Mesendoderm (in vitro differentiated cells): ENCODE measurements around the gene CHCHD5.

Experiments
- DNase-seq: peaks from one replicate; pipeline ENCODE4 v3.0.0; 2013
- H2AK5ac ChIP-seq: 2 replicates; pipeline ENCODE4 v1.6.1; 2013; ENCODE audit warnings: low read length, inconsistent platforms
- H2BK120ac ChIP-seq: 2 replicates; pipeline ENCODE4 v1.6.1; 2013; ENCODE audit warnings: low read depth, mild to moderate bottlenecking, low read length, moderate library complexity, mixed read lengths
- H2BK15ac ChIP-seq: replicated peaks from 2 replicates; pipeline ENCODE4 v1.6.1; 2013; ENCODE audit warnings: low read depth, mild to moderate bottlenecking, moderate library complexity
- H2BK5ac ChIP-seq: 2 replicates; pipeline ENCODE4 v1.6.1; 2013; ENCODE audit warnings: low read length, inconsistent platforms
- H3K18ac ChIP-seq: 2 replicates; pipeline ENCODE4 v1.6.1; 2013; ENCODE audit warnings: mild to moderate bottlenecking, low read length, mixed read lengths
- H3K23ac ChIP-seq: one replicate; pipeline ENCODE4 v1.6.1; 2013; ENCODE audit warnings: low read length
- H3K27ac ChIP-seq: 2 replicates; pipeline ENCODE4 v1.5.1; 2013; ENCODE audit warnings: low read depth, mild to moderate bottlenecking, inconsistent platforms, low read length, moderate library complexity
- H3K27me3 ChIP-seq: 2 replicates; pipeline ENCODE4 v1.6.1; 2013; ENCODE audit warnings: low read length, control low read depth, mild to moderate bottlenecking, inconsistent platforms; ENCODE audit not compliant: insufficient read depth, poor library complexity
- H3K36me3 ChIP-seq: 2 replicates; pipeline ENCODE4 v1.6.1; 2013; ENCODE audit warnings: low read length, inconsistent platforms; ENCODE audit not compliant: control insufficient read depth, insufficient read depth
- H3K4ac ChIP-seq: one replicate; pipeline ENCODE4 v1.6.1; 2013; ENCODE audit warnings: low read depth, mild to moderate bottlenecking, low read length, moderate library complexity
- H3K4me1 ChIP-seq: 2 replicates; pipeline ENCODE4 v1.6.1; 2013; ENCODE audit warnings: low read depth, low read length, inconsistent platforms; ENCODE audit not compliant: control insufficient read depth
- H3K4me2 ChIP-seq: 2 replicates; pipeline ENCODE4 v1.6.1; 2013; ENCODE audit warnings: low read length
- H3K4me3 ChIP-seq: 2 replicates; pipeline ENCODE4 v1.5.1; 2013; ENCODE audit warnings: mild to moderate bottlenecking, low read length
- H3K56ac ChIP-seq: one replicate; pipeline ENCODE4 v1.6.1; 2013; ENCODE audit warnings: low read length
- H3K79me1 ChIP-seq: 2 replicates; pipeline ENCODE4 v1.6.1; 2013; ENCODE audit warnings: low read length, inconsistent platforms
- H3K79me2 ChIP-seq: 2 replicates; pipeline ENCODE4 v1.6.1; 2013; ENCODE audit warnings: mild to moderate bottlenecking, low read length; ENCODE audit not compliant: control insufficient read depth, insufficient read depth
- H3K9ac ChIP-seq: 2 replicates; pipeline ENCODE4 v1.6.1; 2013; ENCODE audit warnings: low read length, inconsistent platforms
- H4K5ac ChIP-seq: one replicate; pipeline ENCODE4 v1.6.1; 2013; ENCODE audit warnings: low read length
- H4K8ac ChIP-seq: one replicate; pipeline ENCODE4 v1.6.1; 2013; ENCODE audit warnings: low read depth, mild to moderate bottlenecking, control low read depth, low read length, moderate library complexity
- WGBS: extraction: QIAGEN DNeasy Blood & Tissue Kit; methylation state at CpG from one replicate; pipeline ENCODE4 v1.1.7; 2013; ENCODE audit warnings: low lambda C conversion rate, missing lambda C conversion rate; ENCODE audit not compliant: insufficient coverage; ENCODE audit errors: extremely low coverage; 5-methylcytosine and 5-hydroxymethylcytosine counted together

The CHCHD5 gene

DNA sequence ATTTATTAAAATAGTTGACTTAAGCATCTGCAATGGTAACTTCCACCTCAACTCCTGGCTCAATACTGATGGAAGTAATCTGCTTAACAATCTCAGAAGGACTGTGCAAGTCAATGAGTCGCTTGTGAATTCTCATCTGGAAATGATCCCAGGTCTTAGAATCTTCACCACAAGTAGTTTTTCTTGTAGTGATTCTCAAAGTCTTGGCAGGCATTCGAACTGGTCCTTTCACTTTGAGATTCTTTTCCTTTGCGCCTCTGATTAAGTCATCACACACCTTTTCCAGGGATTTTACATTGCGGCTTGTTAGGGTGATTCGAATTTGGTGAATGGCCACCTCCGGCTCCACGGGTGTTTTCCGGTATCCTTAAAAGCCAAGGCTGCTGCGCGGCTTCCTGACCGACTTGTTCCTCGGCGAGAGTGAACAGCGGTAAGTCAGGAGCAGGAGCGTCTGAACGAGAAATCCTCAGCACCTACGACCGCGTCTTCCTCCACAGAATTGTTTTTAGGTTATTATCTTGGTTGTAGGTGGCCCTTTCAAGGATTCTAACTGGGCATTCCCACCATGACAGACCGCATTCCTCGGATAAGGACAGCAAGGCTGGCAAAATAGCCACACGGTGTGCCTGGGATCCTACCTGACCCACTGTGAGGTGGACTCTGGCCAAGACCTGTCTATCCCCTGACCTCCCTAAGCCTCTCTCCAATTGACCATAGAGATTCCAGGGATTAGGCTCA, 37.5 kb downstream of the CHCHD5 start:
- no peaks in the 10 kb centered on the region for H3K79me1 ChIP-seq
- no peak overlapping the region for H3K4me2 ChIP-seq
- H2AK5ac ChIP-seq, result no peak overlapping the region
- no peak overlapping the region for H2BK5ac ChIP-seq
- no peak overlapping the region for H3K56ac ChIP-seq
- no peak overlapping the region for H2BK120ac ChIP-seq
- no peaks in the 10 kb centered on the region for H3K4me1 ChIP-seq
- WGBS, result no CpG with 5 or more reads among the region's 22 CpGs
- H3K27me3 ChIP-seq, result no peaks in the 10 kb centered on the region
- no peak for DNase-seq
- no peak overlapping the region for H2BK15ac ChIP-seq
- no peak overlapping the region for H3K27ac ChIP-seq
- H4K8ac ChIP-seq, result no peak overlapping the region
- H3K79me2 ChIP-seq, result no peaks in the 10 kb centered on the region
- peak overlapping the region; percentile 56 for H3K23ac ChIP-seq
- no peaks in the 10 kb centered on the region for H3K36me3 ChIP-seq
- H3K9ac ChIP-seq, result no peak overlapping the region
- H3K4me3 ChIP-seq, result no peak overlapping the region
- H3K4ac ChIP-seq, result no peak overlapping the region
- H3K18ac ChIP-seq, result no peak overlapping the region
- H4K5ac ChIP-seq, result no peak overlapping the region

- Histone ChIP-seq H3K36me3 (no peaks in the 10 kb centered on the region), H3K4me1 (no peaks in the 10 kb centered on the region), H3K79me1 (no peaks in the 10 kb centered on the region), H3K27ac (no peak overlapping the region), H4K5ac (no peak overlapping the region), H3K18ac (no peak overlapping the region), H3K56ac (no peak overlapping the region), H3K4me2 (no peak overlapping the region), H3K79me2 (no peaks in the 10 kb centered on the region), H2AK5ac (no peak overlapping the region), H3K27me3 (no peaks in the 10 kb centered on the region), H2BK15ac (no peak overlapping the region), H3K23ac (peak overlapping the region; percentile 56), H4K8ac (no peak overlapping the region), H3K9ac (no peak overlapping the region), H3K4ac (no peak overlapping the region), H3K4me3 (no peak overlapping the region), H2BK5ac (no peak overlapping the region), H2BK120ac (no peak overlapping the region)
- DNase-seq, result no peak
- no CpG with 5 or more reads among the region's 3 CpGs for WGBS
Measured at GRCh38 chr2:112622528-112622849, 38.1 kb downstream of the CHCHD5 start.

DNA sequence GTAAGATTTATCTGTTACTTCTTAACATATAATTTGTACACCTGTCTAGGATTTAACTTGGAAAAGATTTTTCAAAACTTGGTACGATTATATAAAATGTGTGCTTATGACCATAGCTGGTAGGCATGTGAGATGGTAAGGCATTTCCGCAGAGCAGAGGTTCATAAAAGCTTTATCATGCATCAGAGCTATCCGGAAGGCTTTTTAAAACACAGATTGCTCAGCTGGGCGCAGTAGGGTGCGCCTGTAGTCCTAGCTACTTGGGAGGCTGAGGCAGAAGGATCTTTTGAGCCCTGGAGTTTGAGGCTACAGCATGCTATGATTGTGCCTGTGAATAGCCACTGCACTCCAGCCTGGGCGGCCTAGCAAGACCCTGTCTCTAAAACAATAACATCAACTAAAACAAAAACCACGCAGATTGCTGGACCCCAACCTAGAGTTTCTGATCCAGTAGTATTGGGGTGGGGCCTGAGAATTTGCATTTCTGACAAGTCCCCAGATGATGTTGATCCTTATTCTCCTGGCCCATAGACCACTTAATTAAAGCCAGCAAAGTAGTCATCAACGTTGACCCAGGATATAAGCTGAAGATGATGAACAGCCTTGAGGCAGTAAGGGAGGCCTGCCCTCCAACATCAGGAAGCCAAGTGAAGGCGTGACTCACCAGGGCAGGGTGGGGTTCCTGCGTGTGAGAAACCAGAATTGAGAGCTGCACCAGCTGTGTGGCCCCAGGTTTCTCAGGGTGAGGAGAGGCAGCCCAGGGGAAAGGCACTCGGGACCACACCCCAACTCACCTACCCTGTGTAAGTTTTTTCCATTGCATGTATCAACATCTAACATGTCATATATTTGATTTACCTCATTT, 39.7 kb downstream of the CHCHD5 start:
- H3K18ac ChIP-seq, result no peak overlapping the region
- H3K56ac ChIP-seq, result no peak overlapping the region
- no peak overlapping the region for H2BK120ac ChIP-seq
- H3K27me3 ChIP-seq, result no peaks in the 10 kb centered on the region
- no peaks in the 10 kb centered on the region for H3K36me3 ChIP-seq
- H4K8ac ChIP-seq, result no peak overlapping the region
- no peak overlapping the region for H3K27ac ChIP-seq
- H3K79me2 ChIP-seq, result no peaks in the 10 kb centered on the region
- no peak overlapping the region for H3K4me3 ChIP-seq
- no peak overlapping the region for H2AK5ac ChIP-seq
- no peak overlapping the region for H3K4ac ChIP-seq
- H2BK5ac ChIP-seq, result no peak overlapping the region
- WGBS, result no CpG with 5 or more reads among the region's 11 CpGs
- no peak overlapping the region for H3K4me2 ChIP-seq
- no peak overlapping the region for H3K9ac ChIP-seq
- H3K23ac ChIP-seq, result no peak overlapping the region
- no peak overlapping the region for H2BK15ac ChIP-seq
- no peaks in the 10 kb centered on the region for H3K79me1 ChIP-seq
- H3K4me1 ChIP-seq, result no peaks in the 10 kb centered on the region
- no peak overlapping the region for H4K5ac ChIP-seq
- DNase-seq, result no peak

DNA sequence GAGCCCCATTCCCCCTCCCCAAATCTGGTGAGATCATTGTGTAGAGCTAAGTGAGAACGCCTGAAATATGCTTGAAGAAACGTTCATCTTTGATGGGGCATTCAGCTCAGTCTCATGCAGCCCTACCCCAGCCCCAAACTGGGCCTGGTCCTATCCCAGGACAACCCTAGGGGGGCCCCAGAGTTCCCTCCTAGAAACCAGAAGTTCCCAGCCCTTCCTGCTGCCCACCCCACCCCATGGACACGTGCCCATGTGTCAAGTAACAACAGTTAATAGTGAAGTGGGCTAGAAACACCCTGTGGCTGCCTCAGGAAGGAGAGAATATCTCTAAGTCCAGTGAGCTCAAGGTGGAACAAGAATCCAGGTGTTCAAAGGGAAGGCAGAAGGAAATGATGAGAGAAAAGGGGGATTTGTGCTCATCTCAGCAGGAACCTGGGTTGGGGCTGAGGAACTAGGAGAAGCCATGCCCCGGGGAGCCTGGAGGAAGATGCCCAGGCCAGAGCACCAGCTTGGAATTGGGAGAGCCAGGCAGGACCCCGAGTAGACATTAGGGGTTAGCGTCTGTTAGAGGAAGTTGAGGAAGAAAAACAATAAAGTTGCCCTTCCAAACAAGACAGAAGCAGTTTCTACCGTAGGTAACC, 41.2 kb downstream of the CHCHD5 start:
- no peak overlapping the region for H3K23ac ChIP-seq
- H3K79me1 ChIP-seq, result no peaks in the 10 kb centered on the region
- no peak overlapping the region for H2BK5ac ChIP-seq
- no peaks in the 10 kb centered on the region for H3K79me2 ChIP-seq
- H4K5ac ChIP-seq, result no peak overlapping the region
- no peak overlapping the region for H3K9ac ChIP-seq
- H2AK5ac ChIP-seq, result no peak overlapping the region
- H3K27me3 ChIP-seq, result no peaks in the 10 kb centered on the region
- no peaks in the 10 kb centered on the region for H3K36me3 ChIP-seq
- no peak overlapping the region for H3K18ac ChIP-seq
- no peak overlapping the region for H3K27ac ChIP-seq
- no peak overlapping the region for H3K4me2 ChIP-seq
- peaks cover 7% of the 10 kb centered on the region for H3K4me1 ChIP-seq
- H2BK15ac ChIP-seq, result no peak overlapping the region
- no CpG with 5 or more reads among the region's 7 CpGs for WGBS
- no peak overlapping the region for H3K4ac ChIP-seq
- no peak overlapping the region for H4K8ac ChIP-seq
- H2BK120ac ChIP-seq, result no peak overlapping the region
- DNase-seq, result no peak
- H3K4me3 ChIP-seq, result no peak overlapping the region
- H3K56ac ChIP-seq, result no peak overlapping the region

DNA sequence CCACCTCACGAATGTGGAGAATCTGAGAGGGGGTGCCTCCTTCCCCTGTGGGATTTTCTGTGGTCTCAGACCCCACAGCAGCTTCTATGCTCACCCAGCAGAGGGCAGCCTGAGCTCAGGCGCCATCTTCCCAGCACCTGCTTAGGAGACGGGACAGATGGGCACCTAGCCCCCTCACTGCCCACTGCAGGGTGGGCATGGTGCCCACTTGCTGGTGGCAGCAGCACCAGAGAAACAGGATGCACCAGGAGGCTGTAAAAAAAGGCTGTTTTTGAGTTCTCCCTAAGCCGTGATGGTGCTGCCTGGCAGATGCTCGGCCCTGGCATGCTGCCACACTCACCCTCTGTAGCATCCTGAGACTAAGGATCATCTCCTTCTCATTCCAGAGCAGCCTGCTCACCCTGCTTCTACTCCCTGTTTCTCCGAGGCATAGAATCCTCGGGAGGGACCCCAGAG, 42.2 kb downstream of the CHCHD5 start:
- Histone ChIP-seq H2BK120ac (no peak overlapping the region), H4K5ac (no peak overlapping the region), H3K36me3 (no peaks in the 10 kb centered on the region), H2AK5ac (no peak overlapping the region), H2BK15ac (no peak overlapping the region), H3K9ac (no peak overlapping the region), H3K18ac (no peak overlapping the region), H4K8ac (no peak overlapping the region), H3K79me2 (no peaks in the 10 kb centered on the region), H3K4me1 (peaks cover 12% of the 10 kb centered on the region), H3K4me2 (no peak overlapping the region), H2BK5ac (no peak overlapping the region), H3K4ac (no peak overlapping the region), H3K27ac (no peak overlapping the region), H3K4me3 (no peak overlapping the region), H3K23ac (no peak overlapping the region), H3K27me3 (no peaks in the 10 kb centered on the region), H3K79me1 (no peaks in the 10 kb centered on the region), H3K56ac (no peak overlapping the region)
- WGBS, result no CpG with 5 or more reads among the region's 7 CpGs
- peak; percentile 58 for DNase-seq
